Gastrocnemius medialis (tissue), 4 donors: ENCODE data around the gene C1orf35.

Source experiments
- CTCF ChIP-seq, 5 experiments: fragments of 450-650 bp in 3 of 5; fragments of 200-600 bp in 2 of 5; sonication (generic) in 2 of 5; IDR thresholded peaks in 4 of 5; conservative IDR thresholded peaks in 1 of 5; 1 replicate in 4 of 5; 2 replicates in 1 of 5; pipeline ENCODE4 v1.5.1; 2016 to 2019; ENCODE audit warnings: antibody characterized with exemption in 5 of 5, mild to moderate bottlenecking in 3 of 5, moderate library complexity in 3 of 5
- POLR2A ChIP-seq, 2 donors: fragments of 450-650 bp; IDR thresholded peaks; one replicate each; pipeline ENCODE4 v1.6.1; 2017; ENCODE audit warnings: antibody characterized with exemption in 2 of 2, mild to moderate bottlenecking in 2 of 2, moderate library complexity in 2 of 2

DNA sequence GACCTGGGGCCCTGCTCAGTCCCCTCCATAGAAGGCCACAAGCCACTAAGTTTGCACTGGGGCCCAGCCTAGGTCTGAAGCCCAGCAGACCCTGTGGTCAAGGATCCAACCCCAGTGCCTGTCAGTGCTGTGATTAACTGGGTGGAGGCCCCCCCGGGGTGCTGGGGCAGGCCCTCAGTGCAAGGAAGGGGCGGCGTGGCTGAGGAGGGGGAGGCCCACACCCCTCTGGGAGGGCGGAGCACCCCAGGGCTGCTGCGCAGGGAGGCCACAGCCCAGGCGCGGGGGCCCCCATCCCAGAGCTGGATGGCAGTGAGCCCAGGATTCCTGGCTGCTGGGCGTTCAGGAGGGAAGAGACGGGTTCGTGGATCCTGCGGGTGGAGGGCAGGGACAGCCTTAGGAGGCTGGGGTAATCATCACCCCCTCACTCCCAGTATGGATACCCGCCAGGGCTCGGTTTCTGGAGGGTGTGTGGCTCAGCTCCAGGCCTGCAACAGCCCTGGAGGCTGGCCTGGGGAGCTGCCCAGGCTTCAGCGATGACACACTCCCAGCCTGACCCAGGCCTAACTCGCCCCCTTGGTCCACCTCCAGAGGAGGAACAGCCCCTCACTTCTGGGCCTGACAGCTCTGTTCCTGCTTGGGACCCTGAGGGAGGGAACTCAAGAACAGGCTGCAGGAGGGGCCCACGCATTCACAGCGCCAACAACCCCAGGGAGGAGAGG, 47.5 kb upstream of the C1orf35 start:
- TF ChIP-seq CTCF (IDR thresholded peaks at IDR 0.05 in 4 of 5, conservative IDR thresholded peaks at IDR 0.05 in 1 of 5) (no peak), POLR2A (IDR thresholded peaks at IDR 0.05) (no peak)
